Keratinocyte (primary cell): ENCODE data around the gene ALPK1.

Experiments used
- EZH2 ChIP-seq: IDR thresholded peaks from one replicate; pipeline ENCODE4 v1.6.1; 2012; ENCODE audit warnings: inconsistent platforms, mild to moderate bottlenecking, low read length, moderate library complexity
- TF ChIP-seq, protein P1 (sequence below), 3 experiments: IDR thresholded peaks in 1 of 3; conservative IDR thresholded peaks in 1 of 3; optimal IDR thresholded peaks in 1 of 3; 2 replicates in 2 of 3; 3 replicates in 1 of 3; pipeline versions ENCODE3 to v1.5.1; 2011; ENCODE audit warnings: low read length in 3 of 3, mild to moderate bottlenecking in 3 of 3, moderate library complexity in 2 of 3, control low read depth in 1 of 3, inconsistent platforms in 1 of 3; ENCODE audit not compliant: insufficient read depth in 2 of 3; ENCODE audit errors: extremely low read depth in 1 of 3

DNA sequence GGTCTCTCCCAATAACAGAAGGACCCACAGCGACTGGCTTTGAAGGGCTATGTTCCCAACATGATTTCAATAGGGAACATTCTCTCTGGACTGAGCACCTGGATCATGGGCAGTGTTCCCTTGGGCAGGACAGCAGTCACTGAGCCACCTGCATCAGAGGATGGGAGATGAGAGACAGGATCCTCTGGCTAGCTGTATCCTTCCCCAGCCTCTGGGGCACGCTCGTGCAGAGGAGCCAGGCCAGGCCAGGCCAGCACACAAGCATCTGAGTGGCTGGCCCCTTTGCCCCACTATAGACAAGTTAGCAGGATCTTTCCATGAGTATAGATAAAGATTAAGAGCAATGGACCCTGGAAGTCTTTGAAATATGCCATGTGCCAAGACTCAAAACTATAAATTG lies 152.5 kb downstream of the ALPK1 start:
- TF ChIP-seq, protein P1, sequence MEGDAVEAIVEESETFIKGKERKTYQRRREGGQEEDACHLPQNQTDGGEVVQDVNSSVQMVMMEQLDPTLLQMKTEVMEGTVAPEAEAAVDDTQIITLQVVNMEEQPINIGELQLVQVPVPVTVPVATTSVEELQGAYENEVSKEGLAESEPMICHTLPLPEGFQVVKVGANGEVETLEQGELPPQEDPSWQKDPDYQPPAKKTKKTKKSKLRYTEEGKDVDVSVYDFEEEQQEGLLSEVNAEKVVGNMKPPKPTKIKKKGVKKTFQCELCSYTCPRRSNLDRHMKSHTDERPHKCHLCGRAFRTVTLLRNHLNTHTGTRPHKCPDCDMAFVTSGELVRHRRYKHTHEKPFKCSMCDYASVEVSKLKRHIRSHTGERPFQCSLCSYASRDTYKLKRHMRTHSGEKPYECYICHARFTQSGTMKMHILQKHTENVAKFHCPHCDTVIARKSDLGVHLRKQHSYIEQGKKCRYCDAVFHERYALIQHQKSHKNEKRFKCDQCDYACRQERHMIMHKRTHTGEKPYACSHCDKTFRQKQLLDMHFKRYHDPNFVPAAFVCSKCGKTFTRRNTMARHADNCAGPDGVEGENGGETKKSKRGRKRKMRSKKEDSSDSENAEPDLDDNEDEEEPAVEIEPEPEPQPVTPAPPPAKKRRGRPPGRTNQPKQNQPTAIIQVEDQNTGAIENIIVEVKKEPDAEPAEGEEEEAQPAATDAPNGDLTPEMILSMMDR (optimal IDR thresholded peaks at IDR 0.05 in 1 of 3, IDR thresholded peaks at IDR 0.05 in 1 of 3, conservative IDR thresholded peaks at IDR 0.05 in 1 of 3; ENCODE audit: extremely low read depth in 1 of 3, insufficient read depth in 2 of 3, low read length in 3 of 3), result no peak
- no peak for TF ChIP-seq EZH2
